ENCODE measurements around the gene STAT3.
"Not testable (repeated sequence)": the region's sequence is repeated elsewhere in the genome, so short reads cannot be mapped to it uniquely, and the experiment has no call there.

Gene STAT3

DNA sequence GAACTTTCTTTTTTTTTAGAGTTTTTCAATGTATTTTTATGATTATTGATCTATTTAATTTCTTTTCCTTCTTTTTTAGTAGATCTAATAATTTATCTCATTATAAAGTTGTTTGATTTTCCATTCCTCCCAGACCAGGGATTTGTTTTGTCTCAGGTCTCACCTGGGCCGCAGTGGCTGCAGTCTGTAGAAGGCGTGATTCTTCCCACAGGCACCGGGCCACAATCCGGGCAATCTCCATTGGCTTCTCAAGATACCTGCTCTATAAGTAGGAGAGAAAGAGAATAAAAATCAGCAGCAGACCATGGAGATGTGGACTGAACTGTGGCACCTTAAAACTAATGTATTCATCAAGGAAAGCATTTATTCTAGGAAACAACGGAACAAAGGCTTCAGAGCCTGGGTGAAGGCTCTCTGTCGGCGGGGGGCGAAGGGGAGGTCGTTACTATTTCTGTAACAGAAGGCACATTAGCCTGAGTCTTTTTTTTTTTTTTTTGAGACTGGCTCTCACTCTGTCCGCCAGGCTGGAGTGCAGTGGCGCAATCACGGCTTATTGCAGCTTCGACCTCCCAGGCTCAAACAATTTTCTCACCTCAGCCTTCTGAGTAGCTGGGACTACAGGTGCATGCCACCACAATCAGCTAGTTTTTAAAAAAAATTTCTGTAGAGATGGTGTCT is 42.7 kb downstream of the STAT3 start:
- no peak for DNase-seq

GRCh38 chr17:42342242-42343008 is 45.8 kb downstream of the STAT3 start:
- DNase-seq: no peak

DNA sequence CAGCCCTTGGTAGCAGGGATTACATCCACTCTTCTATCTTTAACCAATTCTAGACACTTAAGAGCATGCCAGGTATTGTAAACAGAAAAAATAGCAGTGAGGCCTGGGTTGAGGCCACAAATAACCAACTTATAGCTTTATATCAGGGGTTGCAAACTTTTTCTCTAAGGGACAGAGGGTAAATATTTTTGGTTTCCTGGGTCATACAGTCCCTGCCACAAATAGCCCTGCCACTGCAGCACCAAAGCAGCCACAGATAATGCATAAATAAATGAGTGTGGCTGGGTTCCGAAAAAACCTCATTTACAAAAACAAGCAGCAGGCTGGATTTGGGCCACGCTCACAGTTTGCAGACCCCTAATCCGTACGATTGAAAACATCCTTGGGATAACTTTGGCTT is 46.7 kb downstream of the STAT3 start:
- DNase-seq: no peak

DNA sequence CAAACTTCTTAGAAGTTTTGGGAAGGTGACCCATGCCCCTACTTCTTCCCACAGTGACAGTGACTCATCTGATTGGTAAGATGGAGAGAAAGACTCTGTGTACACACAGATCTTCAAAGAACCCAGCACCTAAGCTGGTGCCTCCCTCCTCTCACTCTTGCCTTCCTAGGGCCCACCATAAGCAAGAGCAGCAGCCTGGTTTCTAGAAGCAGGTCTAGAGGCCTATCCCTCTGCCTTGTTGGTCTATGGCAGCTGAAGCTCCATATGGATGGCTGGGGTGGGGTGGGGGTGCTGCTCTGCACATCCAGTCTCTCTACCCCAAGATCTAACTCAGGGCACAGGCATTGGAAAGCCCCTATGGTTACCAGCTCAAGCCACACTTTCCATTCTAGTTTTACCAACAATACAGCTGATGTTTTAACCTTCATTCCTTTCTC is 47.5 kb downstream of the STAT3 start:
- no peak for DNase-seq

- no peak for DNase-seq
Observed at GRCh38 chr17:42339221-42339620, 49.0 kb downstream of the STAT3 start.

GRCh38 chr17:42338427-42338985 is 49.7 kb downstream of the STAT3 start:
- no peak for DNase-seq

DNA sequence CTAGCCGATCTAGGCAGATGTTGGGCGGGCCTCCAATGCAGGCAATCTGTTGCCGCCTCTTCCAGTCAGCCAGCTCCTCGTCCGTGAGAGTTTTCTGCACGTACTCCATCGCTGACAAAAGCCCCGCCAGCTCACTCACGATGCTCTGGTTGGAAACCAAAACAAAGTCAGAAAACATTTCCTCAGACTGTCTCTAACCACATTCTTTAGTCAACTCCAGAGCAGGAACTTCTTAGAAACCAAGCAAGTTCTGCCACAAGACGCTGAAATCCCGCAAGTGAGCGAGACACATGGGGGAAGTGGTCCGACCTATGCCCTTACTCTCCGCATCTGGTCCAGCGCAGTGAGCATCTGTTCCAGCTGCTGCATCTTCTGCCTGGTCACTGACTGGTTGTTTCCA is 50.8 kb downstream of the STAT3 start:
- no peak for DNase-seq

GRCh38 chr17:42334677-42335076 is 53.6 kb downstream of the STAT3 start:
- no peak for DNase-seq

DNA sequence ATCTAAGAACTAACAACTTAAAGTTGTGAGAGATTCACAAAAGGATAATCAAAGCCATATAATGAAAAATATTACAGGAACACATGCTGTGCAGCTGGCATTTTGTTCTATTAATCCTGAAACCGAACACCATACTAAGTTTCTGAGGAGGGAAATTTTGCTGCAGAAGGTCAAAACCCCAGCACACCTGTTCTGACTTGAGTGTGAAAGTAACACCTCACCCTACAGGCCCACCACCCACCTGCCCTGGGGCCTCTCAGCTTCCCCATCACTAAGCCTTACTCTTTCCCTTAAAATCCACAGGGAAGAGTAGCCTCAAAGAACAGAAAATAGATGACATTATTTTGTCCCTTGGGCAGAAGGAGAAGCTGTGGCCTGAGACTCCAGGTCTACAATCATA is 55.2 kb downstream of the STAT3 start:
- DNase-seq: no peak

GRCh38 chr17:42329025-42329976 is 58.9 kb downstream of the STAT3 start:
- no peak for DNase-seq

- no peak for DNase-seq
Observed at GRCh38 chr17:42325026-42325425, 63.2 kb downstream of the STAT3 start.

GRCh38 chr17:42323268-42323773 is 64.9 kb downstream of the STAT3 start:
- DNase-seq: no peak

DNA sequence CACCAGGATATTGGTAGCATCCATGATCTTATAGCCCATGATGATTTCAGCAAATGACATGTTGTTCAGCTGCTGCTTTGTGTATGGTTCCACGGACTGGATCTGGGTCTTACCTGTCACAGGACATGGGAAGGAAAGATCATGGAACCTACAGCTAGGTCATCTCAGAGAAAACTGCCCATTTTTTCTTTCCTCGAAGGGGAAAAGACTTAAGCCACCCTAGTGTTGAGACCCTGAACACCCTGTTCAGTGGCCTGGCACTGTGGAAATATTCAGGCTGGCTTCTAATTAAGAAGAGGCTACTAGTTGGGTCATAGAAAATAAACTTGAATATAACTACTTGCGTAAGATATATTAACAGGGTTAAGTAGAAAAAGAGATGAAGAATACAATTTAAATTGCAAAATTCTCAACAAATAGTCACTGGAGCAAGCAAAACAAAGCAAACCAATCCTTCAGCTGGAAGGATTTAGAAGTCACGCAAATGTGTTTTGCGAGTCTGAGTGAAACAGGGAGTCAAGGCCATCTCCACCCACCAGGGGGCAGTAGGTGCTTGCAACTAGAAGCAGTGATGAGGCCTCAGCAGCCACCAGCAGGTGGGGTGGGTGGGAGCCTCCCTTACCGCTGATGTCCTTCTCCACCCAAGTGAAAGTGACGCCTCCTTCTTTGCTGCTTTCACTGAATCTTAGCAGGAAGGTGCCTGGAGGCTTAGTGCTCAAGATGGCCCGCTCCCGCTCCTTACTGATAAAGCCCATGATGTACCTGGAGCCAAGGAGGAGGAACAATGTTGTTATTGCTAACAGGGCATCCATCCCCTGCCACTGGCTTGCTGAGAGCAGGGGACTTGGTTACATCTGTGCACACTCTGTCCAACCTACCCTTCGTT is 65.6 kb downstream of the STAT3 start:
- DNase-seq: peak; percentile 37

DNA sequence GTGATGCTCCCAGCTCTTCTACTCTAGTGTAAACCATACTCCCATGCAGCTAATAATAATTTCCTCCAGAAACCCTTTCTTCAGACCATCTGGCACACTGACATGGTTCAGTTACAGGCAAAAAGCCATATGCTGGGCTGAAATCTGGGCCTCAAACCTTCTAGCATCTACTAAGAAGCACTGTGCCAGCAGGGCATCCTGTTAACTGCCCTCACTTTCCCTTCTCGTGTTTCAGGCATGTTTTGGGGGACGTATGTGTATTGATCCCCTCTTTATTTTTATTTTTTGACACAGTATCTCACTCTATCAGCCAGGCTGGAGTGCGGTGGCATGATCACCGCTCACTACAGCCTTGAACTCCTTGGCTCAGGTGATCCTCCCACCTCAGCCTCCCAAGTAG is 66.7 kb downstream of the STAT3 start:
- DNase-seq: no peak

DNA sequence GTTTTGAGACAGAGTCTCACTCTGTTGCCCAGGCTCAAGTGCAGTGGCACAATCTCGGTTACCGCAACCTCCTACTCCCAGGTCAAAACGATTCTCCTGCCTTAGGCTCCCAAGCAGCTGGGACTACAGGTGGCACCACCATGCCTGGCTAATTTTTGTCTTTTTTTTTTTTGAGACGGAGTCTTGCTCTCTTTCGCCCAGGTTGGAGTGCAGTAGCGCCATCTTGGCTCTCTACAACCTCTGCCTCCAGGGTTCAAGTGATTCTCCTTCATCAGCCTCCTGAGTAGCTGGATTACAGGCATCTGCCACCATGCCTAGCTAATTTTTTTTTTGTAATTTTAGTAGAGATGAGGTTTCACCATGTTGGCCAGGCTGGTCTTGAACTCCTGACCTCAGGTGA is 70.3 kb downstream of the STAT3 start:
- DNase-seq: not testable (repeated sequence)

DNA sequence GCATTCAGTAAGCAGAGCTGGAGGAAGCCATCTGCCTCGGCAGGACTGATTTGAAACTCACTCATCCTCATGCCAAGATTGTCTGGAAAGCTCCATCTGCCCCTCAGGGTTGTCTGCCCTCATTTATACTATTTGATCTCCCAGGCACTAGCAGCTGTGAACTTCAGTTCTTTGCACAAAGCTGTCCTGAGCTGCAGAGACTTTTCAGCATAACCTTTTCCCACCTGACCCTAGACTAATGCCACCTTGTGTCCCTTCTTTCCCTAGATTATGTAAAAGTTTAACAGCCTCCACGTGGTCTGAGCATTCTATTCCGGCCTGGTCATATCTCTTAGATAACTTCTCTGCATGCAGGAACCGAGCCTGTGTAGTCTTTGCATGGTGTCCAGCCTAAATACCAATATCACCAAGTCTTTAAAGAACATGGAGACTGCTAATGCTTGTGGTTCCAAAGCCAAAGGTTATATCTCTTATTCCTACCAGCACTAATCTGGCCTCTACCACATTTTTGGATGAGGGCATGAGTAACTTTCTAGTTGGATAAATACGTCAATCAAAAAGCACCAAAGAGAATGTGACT is 70.9 kb downstream of the STAT3 start:
- DNase-seq: no peak

- no peak for DNase-seq
Observed at GRCh38 chr17:42316755-42317154, 71.5 kb downstream of the STAT3 start.

GRCh38 chr17:42315402-42316156 is 72.7 kb downstream of the STAT3 start:
- no peak for DNase-seq

DNA sequence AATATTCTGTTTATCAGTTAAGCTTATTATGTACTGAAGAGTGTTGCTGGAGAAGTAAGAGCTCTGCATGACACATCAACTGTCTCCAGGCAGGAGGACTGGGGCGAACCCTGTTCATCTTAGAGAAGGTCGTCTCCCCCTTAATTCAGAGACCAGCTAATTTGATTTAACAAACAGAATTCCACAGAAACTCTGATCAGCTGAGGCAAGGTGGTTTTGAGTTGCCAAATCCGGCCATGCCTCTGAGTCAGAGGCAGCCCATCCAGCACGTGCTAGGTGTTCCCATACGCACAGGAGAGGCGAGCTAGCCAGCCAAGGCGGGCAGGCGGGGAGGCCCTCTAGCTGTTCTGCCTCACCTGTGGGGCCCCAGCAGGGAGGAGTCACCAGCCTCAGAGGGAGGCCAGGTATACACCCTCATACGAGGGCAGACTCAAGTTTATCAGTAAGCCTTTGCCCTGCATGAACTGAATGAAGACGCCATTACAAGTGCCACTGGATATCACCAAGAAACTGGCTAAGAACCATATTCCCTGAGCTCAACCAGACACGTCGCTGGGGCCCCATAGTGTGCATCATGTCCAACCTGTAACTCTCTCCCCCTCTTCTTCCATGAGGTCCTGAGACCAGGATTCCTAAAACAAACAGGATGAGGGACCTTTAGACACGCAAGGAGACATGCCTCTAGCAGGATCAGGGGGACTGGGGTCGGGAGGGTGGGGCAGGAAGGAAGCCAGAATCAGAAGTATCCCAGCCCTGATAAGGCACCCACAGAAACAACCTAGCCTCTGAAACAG is 74.3 kb downstream of the STAT3 start:
- DNase-seq: no peak

GRCh38 chr17:42313389-42313772 is 74.9 kb downstream of the STAT3 start:
- DNase-seq: no peak
